PC-9 (cell line): ENCODE results near the gene ZSWIM5. TPM values are rescaled to one million over a fixed set of nuclear protein-coding genes. Genes with fewer than 3 reads are reported as not detected.

Source experiments
- BruUV-seq: library from RNA; stranded (reverse); fragments of 400-500 nt; replicated peaks from 2 replicates; lab custom pipeline; 2021; lab: Mats Ljungman, UMichigan
- CTCF ChIA-PET: fragments of 300-600 bp; sonication (Branson Sonifier 250); formaldehyde crosslinking; loops from one replicate; lab custom pipeline; 2022; ENCODE audit warnings: antibody characterized with exemption; lab: Charles Lee
- POLR2A ChIA-PET: fragments of 300-600 bp; sonication (Branson Sonifier 250); formaldehyde crosslinking; loops from one replicate; lab custom pipeline; 2022; ENCODE audit warnings: antibody characterized with exemption; ENCODE audit not compliant: unreplicated experiment; lab: Charles Lee
- DNase-seq, 2 experiments: peaks; one replicate each; pipeline versions ENCODE4 v3.0.0 to v3.0.0-alpha.2; 2015 to 2022; ENCODE audit warnings: mixed read lengths in 1 of 2
- H2AFZ ChIP-seq: fragments of 200-600 bp; sonication (generic); 2 replicates; pipeline ENCODE4 v1.8.1; 2017; ENCODE audit warnings: antibody characterized with exemption
- H3F3A ChIP-seq: fragments of 200-600 bp; sonication (generic); 2 replicates; pipeline ENCODE4 v1.8.1; 2017; ENCODE audit warnings: antibody characterized with exemption, mild to moderate bottlenecking, low read depth; ENCODE audit not compliant: insufficient read depth
- H3K27ac ChIP-seq: fragments of 200-600 bp; sonication (generic); 2 replicates; pipeline ENCODE4 v1.6.1; 2016; ENCODE audit warnings: mixed run types
- H3K27me3 ChIP-seq: fragments of 200-600 bp; sonication (generic); 2 replicates; pipeline ENCODE4 v1.6.1; 2016; ENCODE audit warnings: low read depth, mixed run types; ENCODE audit not compliant: insufficient read depth
- H3K36me3 ChIP-seq: fragments of 200-600 bp; sonication (generic); 2 replicates; pipeline ENCODE4 v1.6.1; 2016; ENCODE audit warnings: low read depth, mixed run types
- H3K4me1 ChIP-seq: fragments of 200-600 bp; sonication (generic); replicated peaks from 2 replicates; pipeline ENCODE4 v1.6.1; 2016; ENCODE audit warnings: mixed run types; ENCODE audit not compliant: insufficient read depth
- H3K4me2 ChIP-seq: fragments of 200-600 bp; sonication (generic); 2 replicates; pipeline ENCODE4 v1.6.1; 2017; ENCODE audit warnings: mixed run types
- H3K4me3 ChIP-seq: fragments of 200-600 bp; sonication (generic); 2 replicates; pipeline ENCODE4 v1.6.1; 2016; ENCODE audit warnings: mixed run types
- H3K79me2 ChIP-seq: fragments of 200-600 bp; sonication (generic); 2 replicates; pipeline ENCODE4 v1.6.1; 2017; ENCODE audit warnings: low read depth, mixed run types
- H3K9me2 ChIP-seq: fragments of 200-600 bp; sonication (generic); 2 replicates; pipeline ENCODE4 v1.8.1; 2017; ENCODE audit warnings: mild to moderate bottlenecking; ENCODE audit not compliant: insufficient read depth
- H3K9me3 ChIP-seq: fragments of 200-600 bp; sonication (generic); 2 replicates; pipeline ENCODE4 v1.8.1; 2016; ENCODE audit warnings: low read depth; ENCODE audit not compliant: insufficient read depth
- H4K20me1 ChIP-seq: fragments of 200-600 bp; sonication (generic); 2 replicates; pipeline ENCODE4 v1.8.1; 2017; ENCODE audit not compliant: insufficient read depth
- EZH2 ChIP-seq: fragments of 200-600 bp; sonication (generic); IDR thresholded peaks from 2 replicates; pipeline ENCODE4 v1.8.0; 2017; ENCODE audit warnings: antibody characterized with exemption, low read depth
- intact Hi-C: fragments of 100-400 bp; cut with micrococcal nuclease; formaldehyde crosslinking; loops from one replicate; pipeline ENCODE4 v1.10.0; 2022; ENCODE audit not compliant: unreplicated experiment
- total RNA-seq: library from RNA; stranded (reverse); gene quantifications from 2 replicates; pipeline ENCODE4 v1.2.3, GENCODE V29; 2021
- TF ChIP-seq, protein P1 (sequence below): fragments of 200-600 bp; sonication (generic); conservative IDR thresholded peaks from 2 replicates; pipeline ENCODE4 v1.6.1; 2017; ENCODE audit warnings: mixed run types, antibody characterized with exemption, mild to moderate bottlenecking, moderate library complexity

The ZSWIM5 gene
- total RNA-seq, 1 experiment from 2014 or later: 0.50 TPM

DNA sequence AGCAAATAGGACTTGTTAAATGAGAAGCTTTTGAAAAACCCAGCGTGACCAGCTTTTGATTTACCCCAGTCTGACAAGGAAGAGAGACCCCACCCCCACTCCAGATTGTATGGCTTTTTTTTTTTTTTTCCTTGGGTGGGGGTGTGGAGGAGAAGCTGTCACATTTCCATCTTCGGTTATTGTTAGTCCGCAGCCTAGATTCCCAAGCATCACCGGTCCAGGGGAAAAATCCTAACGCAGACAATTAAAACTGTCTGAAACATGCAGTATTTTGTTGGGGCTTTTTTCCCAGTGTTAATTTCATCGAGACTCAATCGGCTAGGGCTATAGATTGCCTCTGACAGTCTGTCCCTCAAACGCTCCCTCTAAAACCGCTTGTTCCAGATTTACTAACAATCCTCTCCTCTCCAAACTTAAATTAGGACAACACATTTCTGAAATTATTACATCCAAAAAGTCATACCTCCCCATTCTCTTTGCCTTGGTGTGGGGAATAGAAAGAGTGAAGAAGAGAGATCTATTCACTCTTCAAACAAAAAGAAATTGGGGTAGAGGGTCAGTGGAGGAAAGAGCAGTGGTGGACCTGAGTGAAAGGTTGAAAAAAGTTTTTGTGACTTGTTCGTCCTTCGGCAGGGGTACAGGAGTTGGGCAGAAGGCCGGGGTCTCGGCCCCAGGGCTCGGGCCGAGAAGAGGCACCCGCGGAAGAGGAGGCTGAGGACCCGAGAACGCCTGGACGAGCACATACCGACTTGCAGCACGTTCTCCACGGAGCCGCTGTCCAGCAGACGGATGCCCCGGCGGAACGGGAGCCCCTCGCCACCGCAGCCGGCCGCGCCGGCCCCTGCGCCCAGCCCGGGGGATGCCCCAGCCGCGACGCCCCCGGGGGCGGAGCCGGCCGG, 1.1 kb downstream of the ZSWIM5 start:
- intact Hi-C loops: no loop called here
- no peaks in the 10 kb centered on the region for H4K20me1 ChIP-seq
- H3K27ac ChIP-seq: no peak overlapping the region
- peaks cover 6% of the 10 kb centered on the region; the same call in 1 of the 2 replicates for H3K27me3 ChIP-seq
- no peaks in the 10 kb centered on the region; the same call in 1 of the 2 replicates for H3F3A ChIP-seq
- H3K4me2 ChIP-seq: peak overlapping the region; percentile 63
- peak overlapping the region; percentile 53; the same call in 1 of the 2 replicates for H2AFZ ChIP-seq
- no peak for TF ChIP-seq EZH2
- TF ChIP-seq, protein P1, sequence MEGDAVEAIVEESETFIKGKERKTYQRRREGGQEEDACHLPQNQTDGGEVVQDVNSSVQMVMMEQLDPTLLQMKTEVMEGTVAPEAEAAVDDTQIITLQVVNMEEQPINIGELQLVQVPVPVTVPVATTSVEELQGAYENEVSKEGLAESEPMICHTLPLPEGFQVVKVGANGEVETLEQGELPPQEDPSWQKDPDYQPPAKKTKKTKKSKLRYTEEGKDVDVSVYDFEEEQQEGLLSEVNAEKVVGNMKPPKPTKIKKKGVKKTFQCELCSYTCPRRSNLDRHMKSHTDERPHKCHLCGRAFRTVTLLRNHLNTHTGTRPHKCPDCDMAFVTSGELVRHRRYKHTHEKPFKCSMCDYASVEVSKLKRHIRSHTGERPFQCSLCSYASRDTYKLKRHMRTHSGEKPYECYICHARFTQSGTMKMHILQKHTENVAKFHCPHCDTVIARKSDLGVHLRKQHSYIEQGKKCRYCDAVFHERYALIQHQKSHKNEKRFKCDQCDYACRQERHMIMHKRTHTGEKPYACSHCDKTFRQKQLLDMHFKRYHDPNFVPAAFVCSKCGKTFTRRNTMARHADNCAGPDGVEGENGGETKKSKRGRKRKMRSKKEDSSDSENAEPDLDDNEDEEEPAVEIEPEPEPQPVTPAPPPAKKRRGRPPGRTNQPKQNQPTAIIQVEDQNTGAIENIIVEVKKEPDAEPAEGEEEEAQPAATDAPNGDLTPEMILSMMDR: no peak
- H3K36me3 ChIP-seq: no peaks in the 10 kb centered on the region
- H3K4me1 ChIP-seq: peaks cover 13% of the 10 kb centered on the region
- no peaks in the 10 kb centered on the region for H3K79me2 ChIP-seq
- no peaks in the 10 kb centered on the region; the same call in 1 of the 2 replicates for H3K9me3 ChIP-seq
- H3K4me3 ChIP-seq: peak overlapping the region; percentile 95; the same call in 1 of the 2 replicates
- CTCF ChIA-PET: no interaction called here
- BruUV-seq: no TSS peak
- POLR2A ChIA-PET: interaction anchor here (0.6 to 0.7 kb wide), 2 partner anchors 10 to 430 kb away, joined by 5 to 6 read pairs; no protein-coding TSS in a partner anchor
- DNase-seq: peak in 1 of 2 experiments; percentile 12
- H3K9me2 ChIP-seq: no peaks in the 10 kb centered on the region

DNA sequence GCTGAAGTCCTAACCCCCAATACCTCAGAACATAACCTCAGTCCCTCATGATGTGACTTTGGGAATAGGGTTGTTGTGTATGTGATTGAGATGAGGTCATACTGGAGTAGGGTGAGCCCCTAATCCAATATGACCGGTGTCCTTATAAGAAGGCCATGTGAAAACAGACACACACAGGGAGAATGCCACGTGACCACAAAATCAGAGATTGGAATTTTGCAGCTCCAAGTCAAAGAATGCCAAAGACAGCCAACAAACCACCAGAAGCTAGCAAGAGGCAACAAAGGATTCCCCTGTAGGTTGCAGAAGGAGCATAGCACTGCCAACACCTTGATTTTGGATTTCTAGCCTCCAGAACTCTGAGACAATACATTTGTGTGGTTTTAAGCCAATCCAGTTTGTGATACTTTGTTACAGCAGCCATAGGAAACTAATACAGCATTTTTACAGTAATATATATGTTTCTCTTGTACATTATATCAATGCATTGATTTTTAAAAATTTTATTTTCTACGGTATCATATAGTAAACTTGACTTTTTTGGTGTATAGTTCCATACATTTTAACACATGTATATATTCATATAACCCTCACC, 5.4 kb downstream of the ZSWIM5 start:
- Histone ChIP-seq H3K27me3 (no peaks in the 10 kb centered on the region), H3F3A (no peaks in the 10 kb centered on the region; the same call in 1 of the 2 replicates), H2AFZ (no peak overlapping the region), H3K36me3 (no peaks in the 10 kb centered on the region), H3K4me3 (no peak overlapping the region), H4K20me1 (no peaks in the 10 kb centered on the region), H3K9me3 (no peaks in the 10 kb centered on the region; the same call in 1 of the 2 replicates), H3K4me1 (peaks cover 5% of the 10 kb centered on the region; the same call in 1 of the 2 replicates), H3K9me2 (no peaks in the 10 kb centered on the region), H3K27ac (no peak overlapping the region), H3K4me2 (no peak overlapping the region), H3K79me2 (no peaks in the 10 kb centered on the region)
- BruUV-seq: no TSS peak
- intact Hi-C loops: no loop called here
- ChIA-PET CTCF (interaction anchor here (0.5 kb wide), 1 partner anchor 103 kb away, joined by 4 read pairs; no protein-coding TSS in a partner anchor), POLR2A (no interaction called here)
- TF ChIP-seq EZH2: no peak
- TF ChIP-seq, protein P1: no peak
- no peak for DNase-seq

DNA sequence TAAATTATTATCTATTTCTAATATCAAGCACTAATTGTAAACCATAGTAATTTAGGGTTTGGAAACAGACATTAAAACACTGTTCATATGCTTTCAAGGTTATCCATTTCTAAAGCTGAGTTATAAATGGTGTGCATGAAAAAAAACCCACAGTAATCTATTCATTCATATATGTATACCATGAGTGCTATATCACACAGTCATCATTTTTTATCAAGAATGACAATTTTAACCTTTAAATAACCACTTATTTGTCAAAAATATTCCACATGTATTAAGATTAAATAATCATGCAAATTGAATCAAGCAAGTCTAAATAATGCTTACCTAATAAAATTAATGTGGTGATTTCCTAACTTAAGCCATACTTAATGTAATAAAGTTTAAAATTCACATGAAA, 6.0 kb downstream of the ZSWIM5 start:
- Histone ChIP-seq H3F3A (no peaks in the 10 kb centered on the region; the same call in 1 of the 2 replicates), H2AFZ (no peak overlapping the region), H3K4me1 (peaks cover 4% of the 10 kb centered on the region; the same call in 1 of the 2 replicates), H3K9me2 (no peaks in the 10 kb centered on the region), H3K79me2 (no peaks in the 10 kb centered on the region), H3K4me2 (no peak overlapping the region), H3K27ac (no peak overlapping the region), H3K27me3 (no peaks in the 10 kb centered on the region), H4K20me1 (no peaks in the 10 kb centered on the region), H3K4me3 (no peak overlapping the region), H3K9me3 (no peaks in the 10 kb centered on the region; the same call in 1 of the 2 replicates), H3K36me3 (no peaks in the 10 kb centered on the region)
- intact Hi-C loops: no loop called here
- DNase-seq: no peak
- no TSS peak for BruUV-seq
- ChIA-PET CTCF (no interaction called here), POLR2A (no interaction called here)
- TF ChIP-seq, protein P1: no peak
- no peak for TF ChIP-seq EZH2
